Hepatocyte (in vitro differentiated cells): Measurements from ENCODE around the gene IL22RA2. TPM values are rescaled to one million over a fixed set of nuclear protein-coding genes. Genes with fewer than 3 reads are reported as not detected.

Experiments
- DNase-seq: peaks from one replicate; pipeline ENCODE4 v3.0.0-alpha.2; 2016; ENCODE audit warnings: low spot score
- H2AFZ ChIP-seq: fragments of 200-600 bp; sonication (generic); 2 replicates; pipeline ENCODE4 v1.6.0; 2016; ENCODE audit warnings: antibody characterized with exemption, mild to moderate bottlenecking
- H3K27ac ChIP-seq: fragments of 200-600 bp; sonication (generic); 2 replicates; pipeline ENCODE4 v1.5.1; 2016; ENCODE audit warnings: mild to moderate bottlenecking
- H3K27me3 ChIP-seq: fragments of 200-600 bp; sonication (generic); 2 replicates; pipeline ENCODE4 v1.6.1; 2016
- H3K36me3 ChIP-seq: fragments of 200-600 bp; sonication (generic); replicated peaks from 2 replicates; pipeline ENCODE4 v1.5.1; 2016; ENCODE audit warnings: low read depth; ENCODE audit not compliant: insufficient read depth
- H3K4me1 ChIP-seq: fragments of 200-600 bp; sonication (generic); 2 replicates; pipeline ENCODE4 v1.5.1; 2016; ENCODE audit warnings: mild to moderate bottlenecking, moderate library complexity; ENCODE audit not compliant: insufficient read depth
- H3K4me2 ChIP-seq: fragments of 200-600 bp; sonication (generic); 2 replicates; pipeline ENCODE4 v1.6.0; 2016
- H3K4me3 ChIP-seq: fragments of 200-600 bp; sonication (generic); 2 replicates; pipeline ENCODE4 v1.5.1; 2016; ENCODE audit warnings: mild to moderate bottlenecking
- H3K79me2 ChIP-seq: fragments of 200-600 bp; sonication (generic); 2 replicates; pipeline ENCODE4 v1.6.0; 2017; ENCODE audit warnings: mild to moderate bottlenecking
- H3K9me2 ChIP-seq: fragments of 200-600 bp; sonication (generic); replicated peaks from 2 replicates; pipeline ENCODE4 v1.6.0; 2017; ENCODE audit warnings: mild to moderate bottlenecking; ENCODE audit not compliant: insufficient read depth
- H3K9me3 ChIP-seq: fragments of 200-600 bp; sonication (generic); 2 replicates; pipeline ENCODE4 v1.5.1; 2016; ENCODE audit warnings: low read depth, mild to moderate bottlenecking
- H4K20me1 ChIP-seq: fragments of 200-600 bp; sonication (generic); 2 replicates; pipeline ENCODE4 v1.6.0; 2016; ENCODE audit warnings: mild to moderate bottlenecking; ENCODE audit not compliant: insufficient read depth, poor library complexity, severe bottlenecking
- EZH2 ChIP-seq: fragments of 200-600 bp; sonication (generic); IDR thresholded peaks from 2 replicates; pipeline ENCODE4 v1.6.1; 2016; ENCODE audit warnings: antibody characterized with exemption, mild to moderate bottlenecking, borderline replicate concordance
- EZH2phosphoT487 ChIP-seq: fragments of 200-600 bp; sonication (generic); IDR thresholded peaks from one replicate; pipeline ENCODE4 v1.6.1; 2018; ENCODE audit warnings: antibody characterized with exemption, mild to moderate bottlenecking, low read depth, moderate library complexity; ENCODE audit not compliant: unreplicated experiment, severe bottlenecking
- WGBS: methylation state at CpG from one replicate; pipeline ENCODE4 v1.1.6; 2016; ENCODE audit warnings: low lambda C conversion rate; ENCODE audit errors: missing lambda C conversion rate; 5-methylcytosine and 5-hydroxymethylcytosine counted together
- polyA plus RNA-seq: library from polyadenylated mRNA; unstranded; fragments of >200 nt; fragmentation: Nextera tagmentation; extraction: Ambion mirVana; gene quantifications from 2 replicates; pipeline ENCODE4 v1.2.1, GENCODE V29; 2016
- total RNA-seq: library from RNA; depleted of rRNA; stranded (reverse); fragments of >200 nt; gene quantifications from 2 replicates; pipeline ENCODE4 v1.2.3, GENCODE V29; 2014
- TF ChIP-seq, protein P1 (sequence below): fragments of 200-600 bp; sonication (generic); IDR thresholded peaks from 2 replicates; pipeline ENCODE4 v1.5.1; 2016; ENCODE audit warnings: antibody characterized with exemption, mild to moderate bottlenecking; ENCODE audit not compliant: poor library complexity

The IL22RA2 gene
- total and polyA plus RNA-seq, 2 experiments from 2014 or later: not detected

DNA sequence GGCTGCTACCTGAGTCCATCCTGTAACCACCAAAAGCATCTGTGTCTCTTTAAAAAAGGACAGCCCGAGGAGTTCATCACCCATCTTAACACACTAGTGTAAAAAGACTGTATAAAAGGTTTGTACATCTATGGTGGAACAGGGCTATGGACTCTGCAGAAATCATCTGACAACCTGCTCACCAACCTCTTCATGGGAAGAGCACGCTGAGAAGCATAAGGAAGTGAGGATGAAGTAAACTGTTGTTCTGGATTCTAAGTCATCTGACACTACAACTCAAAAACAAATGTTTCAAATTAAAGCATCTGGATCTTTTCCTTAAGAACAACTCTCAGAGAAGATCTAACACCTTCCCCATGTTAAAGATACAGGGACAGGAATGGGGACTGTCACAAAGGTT, 40.4 kb upstream of the IL22RA2 start:
- H3K9me3 ChIP-seq: no peaks in the 10 kb centered on the region
- peaks cover 100% of the 10 kb centered on the region for H3K79me2 ChIP-seq
- peak overlapping the region; percentile 87 for H3K4me2 ChIP-seq
- H3K4me3 ChIP-seq: no peak overlapping the region
- H3K4me1 ChIP-seq: peaks cover 18% of the 10 kb centered on the region
- peaks cover 74% of the 10 kb centered on the region for H4K20me1 ChIP-seq
- WGBS: 80% methylated on average over 2 of the region's 2 CpGs
- TF ChIP-seq, protein P1, sequence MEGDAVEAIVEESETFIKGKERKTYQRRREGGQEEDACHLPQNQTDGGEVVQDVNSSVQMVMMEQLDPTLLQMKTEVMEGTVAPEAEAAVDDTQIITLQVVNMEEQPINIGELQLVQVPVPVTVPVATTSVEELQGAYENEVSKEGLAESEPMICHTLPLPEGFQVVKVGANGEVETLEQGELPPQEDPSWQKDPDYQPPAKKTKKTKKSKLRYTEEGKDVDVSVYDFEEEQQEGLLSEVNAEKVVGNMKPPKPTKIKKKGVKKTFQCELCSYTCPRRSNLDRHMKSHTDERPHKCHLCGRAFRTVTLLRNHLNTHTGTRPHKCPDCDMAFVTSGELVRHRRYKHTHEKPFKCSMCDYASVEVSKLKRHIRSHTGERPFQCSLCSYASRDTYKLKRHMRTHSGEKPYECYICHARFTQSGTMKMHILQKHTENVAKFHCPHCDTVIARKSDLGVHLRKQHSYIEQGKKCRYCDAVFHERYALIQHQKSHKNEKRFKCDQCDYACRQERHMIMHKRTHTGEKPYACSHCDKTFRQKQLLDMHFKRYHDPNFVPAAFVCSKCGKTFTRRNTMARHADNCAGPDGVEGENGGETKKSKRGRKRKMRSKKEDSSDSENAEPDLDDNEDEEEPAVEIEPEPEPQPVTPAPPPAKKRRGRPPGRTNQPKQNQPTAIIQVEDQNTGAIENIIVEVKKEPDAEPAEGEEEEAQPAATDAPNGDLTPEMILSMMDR: no peak
- no peak for TF ChIP-seq EZH2
- TF ChIP-seq EZH2phosphoT487: no peak
- no peak overlapping the region for H2AFZ ChIP-seq
- H3K27me3 ChIP-seq: no peaks in the 10 kb centered on the region
- H3K36me3 ChIP-seq: no peaks in the 10 kb centered on the region
- no peak for DNase-seq
- no peak overlapping the region for H3K27ac ChIP-seq
- H3K9me2 ChIP-seq: no peaks in the 10 kb centered on the region

DNA sequence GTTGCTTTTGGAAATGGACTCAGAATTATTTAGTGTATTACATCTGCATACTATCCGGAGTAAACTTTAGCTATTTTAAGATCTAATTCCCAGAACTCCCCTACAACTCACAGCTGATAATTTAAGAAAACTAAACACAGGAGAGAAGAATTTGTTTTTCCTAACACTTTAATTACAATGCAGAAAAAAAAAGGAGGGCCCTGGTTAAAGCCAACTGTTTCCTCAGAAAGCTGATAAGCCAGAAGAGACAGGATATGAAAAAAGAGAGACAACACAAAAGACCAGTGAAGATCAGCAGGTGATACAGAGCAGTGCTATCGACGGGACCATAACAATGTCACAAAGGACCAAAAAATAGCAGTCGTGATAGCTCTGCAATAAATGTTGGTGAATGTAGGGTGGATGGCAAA, 39.9 kb upstream of the IL22RA2 start:
- Histone ChIP-seq H2AFZ (no peak overlapping the region), H3K27ac (no peak overlapping the region), H3K79me2 (peaks cover 100% of the 10 kb centered on the region), H3K4me2 (peak overlapping the region; percentile 87), H3K36me3 (no peaks in the 10 kb centered on the region), H3K4me3 (no peak overlapping the region), H3K9me3 (no peaks in the 10 kb centered on the region), H4K20me1 (peaks cover 74% of the 10 kb centered on the region), H3K4me1 (peaks cover 18% of the 10 kb centered on the region), H3K9me2 (no peaks in the 10 kb centered on the region), H3K27me3 (no peaks in the 10 kb centered on the region)
- 61% methylated on average over 4 of the region's 4 CpGs for WGBS
- TF ChIP-seq, protein P1: no peak
- no peak for TF ChIP-seq EZH2phosphoT487
- TF ChIP-seq EZH2: no peak
- DNase-seq: no peak

DNA sequence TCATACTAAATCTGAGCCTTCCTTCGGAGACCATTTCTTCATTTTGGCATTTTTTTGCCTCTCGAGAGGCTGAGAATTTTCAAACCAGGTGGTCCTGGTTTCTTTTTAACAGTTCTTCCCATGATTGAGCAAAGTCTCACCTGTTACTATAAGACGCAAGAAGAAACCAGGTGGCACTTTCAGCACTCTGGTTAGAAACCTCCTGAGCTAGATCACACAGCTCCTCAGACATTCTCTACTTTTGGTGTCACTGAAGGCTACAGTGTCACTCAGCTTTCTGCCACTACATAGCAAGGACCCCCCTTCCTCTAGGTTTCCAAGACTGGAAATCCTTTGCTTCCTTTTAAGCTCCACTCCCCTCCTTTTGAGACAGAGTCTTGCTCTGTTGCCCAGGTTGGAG, 38.5 kb upstream of the IL22RA2 start:
- no peak overlapping the region for H2AFZ ChIP-seq
- peaks cover 10% of the 10 kb centered on the region for H3K4me1 ChIP-seq
- over 99% methylated on average over 3 of the region's 3 CpGs for WGBS
- TF ChIP-seq EZH2phosphoT487 (no peak), EZH2 (no peak)
- TF ChIP-seq, protein P1: no peak
- no peak overlapping the region for H3K27ac ChIP-seq
- no peaks in the 10 kb centered on the region for H3K9me3 ChIP-seq
- no peaks in the 10 kb centered on the region for H3K36me3 ChIP-seq
- H3K4me2 ChIP-seq: no peak overlapping the region
- no peaks in the 10 kb centered on the region for H3K27me3 ChIP-seq
- H3K9me2 ChIP-seq: no peaks in the 10 kb centered on the region
- peaks cover 99% of the 10 kb centered on the region for H3K79me2 ChIP-seq
- DNase-seq: no peak
- H3K4me3 ChIP-seq: no peak overlapping the region
- peaks cover 66% of the 10 kb centered on the region for H4K20me1 ChIP-seq

DNA sequence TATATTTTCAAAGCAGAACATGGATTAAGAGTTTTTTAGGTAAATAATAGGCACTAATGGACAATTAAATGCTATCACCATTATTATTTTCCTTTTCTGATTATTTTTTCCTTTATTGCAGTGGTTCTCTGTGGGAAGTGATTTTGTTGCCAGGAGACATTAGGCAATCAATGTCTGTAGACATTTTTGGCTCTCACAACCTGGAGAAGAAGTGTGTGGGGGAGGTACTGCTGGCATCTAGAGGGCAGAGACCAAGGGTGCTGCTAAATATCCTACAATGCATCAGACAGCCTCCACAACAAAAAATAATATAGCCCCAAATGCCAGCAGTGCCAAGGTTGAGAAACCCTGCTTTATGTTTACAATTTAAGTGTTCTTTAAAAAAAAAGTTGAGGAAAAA, 37.5 kb upstream of the IL22RA2 start:
- Histone ChIP-seq H3K27ac (no peak overlapping the region), H3K27me3 (no peaks in the 10 kb centered on the region), H2AFZ (no peak overlapping the region), H3K4me1 (peaks cover 4% of the 10 kb centered on the region), H3K9me2 (no peaks in the 10 kb centered on the region), H3K4me2 (no peak overlapping the region), H3K79me2 (peaks cover 99% of the 10 kb centered on the region), H3K36me3 (no peaks in the 10 kb centered on the region), H3K9me3 (no peaks in the 10 kb centered on the region), H4K20me1 (peaks cover 62% of the 10 kb centered on the region), H3K4me3 (no peak overlapping the region)
- TF ChIP-seq, protein P1: no peak
- TF ChIP-seq EZH2phosphoT487 (no peak), EZH2 (no peak)
- no peak for DNase-seq
